Measurements from ENCODE around the gene NOA1. TPM values are rescaled to one million over a fixed set of nuclear protein-coding genes. Genes with fewer than 3 reads are reported as not detected.

Gene NOA1
- total RNA-seq, 1 donor from 2014 or later, result 13.0 TPM

DNA sequence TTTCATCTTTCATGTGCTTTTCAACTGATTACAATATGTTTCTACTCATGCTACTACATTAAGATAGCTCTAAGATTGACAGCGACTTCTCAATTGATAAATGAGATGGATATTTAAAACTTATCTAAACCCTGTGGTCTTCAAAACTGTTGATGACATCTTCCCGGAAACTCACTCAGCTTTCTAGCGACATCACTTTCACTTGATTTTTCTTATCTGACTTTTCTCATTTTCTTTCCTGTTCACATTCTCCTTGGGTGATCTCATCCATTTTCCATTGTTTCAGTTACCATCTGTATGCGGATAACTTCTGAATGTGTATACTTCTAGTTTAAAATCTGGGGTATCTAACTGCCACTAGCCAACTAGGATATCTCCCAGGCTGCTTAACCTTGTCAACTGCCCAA, 4.4 kb upstream of the NOA1 start:
- no peaks in the 10 kb centered on the region for H3K9me3 ChIP-seq (replicated peaks)
- TF ChIP-seq, protein P1, sequence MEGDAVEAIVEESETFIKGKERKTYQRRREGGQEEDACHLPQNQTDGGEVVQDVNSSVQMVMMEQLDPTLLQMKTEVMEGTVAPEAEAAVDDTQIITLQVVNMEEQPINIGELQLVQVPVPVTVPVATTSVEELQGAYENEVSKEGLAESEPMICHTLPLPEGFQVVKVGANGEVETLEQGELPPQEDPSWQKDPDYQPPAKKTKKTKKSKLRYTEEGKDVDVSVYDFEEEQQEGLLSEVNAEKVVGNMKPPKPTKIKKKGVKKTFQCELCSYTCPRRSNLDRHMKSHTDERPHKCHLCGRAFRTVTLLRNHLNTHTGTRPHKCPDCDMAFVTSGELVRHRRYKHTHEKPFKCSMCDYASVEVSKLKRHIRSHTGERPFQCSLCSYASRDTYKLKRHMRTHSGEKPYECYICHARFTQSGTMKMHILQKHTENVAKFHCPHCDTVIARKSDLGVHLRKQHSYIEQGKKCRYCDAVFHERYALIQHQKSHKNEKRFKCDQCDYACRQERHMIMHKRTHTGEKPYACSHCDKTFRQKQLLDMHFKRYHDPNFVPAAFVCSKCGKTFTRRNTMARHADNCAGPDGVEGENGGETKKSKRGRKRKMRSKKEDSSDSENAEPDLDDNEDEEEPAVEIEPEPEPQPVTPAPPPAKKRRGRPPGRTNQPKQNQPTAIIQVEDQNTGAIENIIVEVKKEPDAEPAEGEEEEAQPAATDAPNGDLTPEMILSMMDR (IDR thresholded peaks at IDR 0.05; ENCODE audit: borderline replicate concordance), result no peak
- H3K36me3 ChIP-seq, result peaks cover 19% of the 10 kb centered on the region
- no peak overlapping the region for H3K4me3 ChIP-seq
- no peaks in the 10 kb centered on the region for H3K27me3 ChIP-seq (ENCODE audit: low read depth)
- no peak overlapping the region for H3K27ac ChIP-seq (replicated peaks)
- no peak for DNase-seq
- intact Hi-C loops (cut with micrococcal nuclease), result no loop called here
- peaks cover 80% of the 10 kb centered on the region for H3K4me1 ChIP-seq

DNA sequence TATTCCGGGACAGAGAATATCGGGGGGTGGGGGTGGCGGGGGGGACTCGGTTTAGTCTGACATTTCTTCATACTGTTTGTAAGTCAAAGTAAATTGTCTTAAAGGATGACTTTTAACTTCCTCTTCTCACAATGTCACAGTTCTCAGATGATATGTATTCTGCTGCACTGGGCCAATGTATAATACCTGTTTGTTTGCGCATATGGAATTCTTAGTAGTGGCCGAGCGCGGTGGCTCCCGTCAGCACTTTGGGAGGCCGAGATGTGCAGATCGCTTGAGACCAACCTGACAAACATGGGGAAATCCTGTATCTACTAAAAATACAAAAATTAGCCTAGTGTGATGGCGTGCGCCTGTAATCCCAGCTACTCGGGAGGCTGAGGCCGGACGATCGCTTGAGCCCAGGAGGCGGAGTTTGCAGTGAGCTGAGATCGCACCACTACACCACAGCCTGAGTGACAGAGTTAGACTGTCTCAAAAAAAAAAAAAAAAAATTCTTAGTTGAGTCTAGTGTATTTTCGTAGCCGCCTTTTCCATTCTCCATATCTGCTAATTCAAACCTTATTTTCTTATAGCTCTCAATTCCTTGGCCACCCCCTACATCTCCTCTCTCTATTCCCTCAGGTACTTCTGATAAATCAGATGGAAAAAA, 2.1 kb upstream of the NOA1 start:
- intact Hi-C loops (cut with micrococcal nuclease), result no loop called here
- TF ChIP-seq, protein P1 (IDR thresholded peaks at IDR 0.05; ENCODE audit: borderline replicate concordance), result no peak
- H3K4me3 ChIP-seq, result peak overlapping the region; percentile 96
- H3K4me1 ChIP-seq, result peaks cover 91% of the 10 kb centered on the region
- no peaks in the 10 kb centered on the region for H3K9me3 ChIP-seq (replicated peaks)
- no peak for DNase-seq
- no peaks in the 10 kb centered on the region for H3K27me3 ChIP-seq (ENCODE audit: low read depth)
- no peaks in the 10 kb centered on the region for H3K36me3 ChIP-seq
- peak overlapping the region; percentile 93 for H3K27ac ChIP-seq (replicated peaks)

DNA sequence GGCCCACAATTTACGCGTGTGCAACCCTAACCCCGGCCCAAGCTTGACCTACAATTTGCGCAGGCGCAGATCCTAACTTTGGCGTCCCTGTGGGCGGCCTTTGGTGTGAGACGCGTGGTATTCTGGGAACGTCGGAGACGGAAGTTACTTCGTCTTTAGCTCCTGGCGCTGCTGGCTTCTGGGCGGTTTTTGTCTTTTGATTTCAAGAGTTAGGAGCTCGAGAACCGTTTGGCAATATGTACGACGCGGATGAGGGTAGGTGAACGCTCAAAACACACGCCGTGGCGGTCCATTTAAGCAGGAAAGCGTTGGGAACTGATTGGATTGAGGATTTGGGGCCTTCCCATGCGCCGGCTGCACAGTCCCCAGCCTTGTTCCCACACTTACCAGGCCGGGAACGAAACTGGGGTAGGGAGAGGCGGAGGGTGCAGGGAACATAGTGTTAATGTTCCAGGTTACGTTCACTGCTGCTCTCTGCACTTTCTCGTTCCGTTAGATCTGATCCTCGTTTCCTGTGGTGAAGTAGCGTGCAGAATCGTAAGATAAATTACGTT, 1.4 kb upstream of the NOA1 start, which contains the start of gene POLR2B:
TSS of gene POLR2B (plus strand) at position 147 of the 554 bp plus-strand sequence. CDS start at position 237, 90 bp downstream.
- H3K36me3 ChIP-seq, result peaks cover 6% of the 10 kb centered on the region
- H3K4me1 ChIP-seq, result peaks cover 85% of the 10 kb centered on the region
- peak within 1 kb of the TSS; percentile 96 for H3K4me3 ChIP-seq
- H3K9me3 ChIP-seq (replicated peaks), result peaks cover 1% of the 10 kb centered on the region
- intact Hi-C loops (cut with micrococcal nuclease), result no loop called here
- no peaks in the 10 kb centered on the region for H3K27me3 ChIP-seq (ENCODE audit: low read depth)
- peak; percentile 95 for DNase-seq
- TF ChIP-seq, protein P1 (IDR thresholded peaks at IDR 0.05; ENCODE audit: borderline replicate concordance), result no peak
- peak within 1 kb of the TSS; percentile 93 for H3K27ac ChIP-seq (replicated peaks)

DNA sequence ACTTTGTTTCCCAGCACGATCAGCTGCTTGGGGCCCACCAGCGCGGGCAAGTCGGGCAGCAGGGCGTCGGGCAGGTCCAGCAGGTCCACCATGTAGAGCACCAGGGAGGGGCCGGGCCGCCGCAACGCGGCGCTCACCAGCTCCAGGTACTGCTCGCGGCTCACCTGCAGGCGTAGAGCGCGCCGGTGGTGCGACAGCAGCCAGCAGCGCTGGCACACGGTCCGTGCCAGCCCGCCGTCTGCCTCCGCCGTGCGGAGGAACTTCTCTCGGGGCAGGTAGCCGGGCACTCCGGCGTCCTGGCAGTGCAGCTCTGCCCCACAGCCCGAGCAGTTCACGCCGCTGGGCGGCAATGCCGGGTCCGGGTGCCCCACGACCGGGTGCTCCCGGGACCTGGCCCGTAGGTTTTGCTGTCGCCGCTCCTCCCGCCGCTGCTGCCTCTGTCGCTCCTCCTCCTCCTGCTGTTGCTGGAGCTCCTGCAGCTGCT, 527 bp downstream of the NOA1 start:
- Histone ChIP-seq H3K4me3 (peak overlapping the region; percentile 96), H3K36me3 (peaks cover 25% of the 10 kb centered on the region), H3K4me1 (peaks cover 67% of the 10 kb centered on the region), H3K27me3 (ENCODE audit: low read depth) (no peaks in the 10 kb centered on the region), H3K27ac (replicated peaks) (peak overlapping the region; percentile 93), H3K9me3 (replicated peaks) (peaks cover 16% of the 10 kb centered on the region)
- TF ChIP-seq, protein P1 (IDR thresholded peaks at IDR 0.05; ENCODE audit: borderline replicate concordance), result no peak
- DNase-seq, result peak; percentile 29
- intact Hi-C loops (cut with micrococcal nuclease), result no loop called here

DNA sequence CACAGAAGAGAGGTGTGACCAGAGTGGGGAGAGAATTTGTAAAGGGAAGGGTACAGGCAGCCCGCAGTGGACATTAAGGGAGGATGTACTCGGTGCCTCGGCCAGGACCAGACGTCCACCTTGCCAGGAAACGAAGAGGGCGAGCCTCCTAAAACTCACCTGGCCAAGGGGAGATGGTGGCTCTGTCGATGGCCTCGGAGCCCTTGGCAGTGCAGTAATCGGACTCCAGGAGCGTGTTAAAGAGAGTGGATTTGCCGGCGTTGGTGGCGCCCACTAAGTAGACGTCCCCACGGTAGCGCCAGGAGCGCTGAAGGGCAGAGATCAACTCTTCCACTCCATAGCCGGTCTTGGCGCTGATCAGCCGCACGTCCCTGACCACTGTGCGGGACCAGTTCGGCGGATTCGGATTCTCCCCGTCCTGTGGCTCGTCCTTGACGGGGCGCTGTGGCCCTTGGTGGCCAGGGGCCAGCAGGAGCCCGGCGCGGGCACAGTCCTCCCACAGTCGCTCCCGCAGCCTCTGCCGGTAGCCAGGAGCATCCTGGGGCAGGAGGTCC, 1.0 kb downstream of the NOA1 start:
- peaks cover 16% of the 10 kb centered on the region for H3K9me3 ChIP-seq (replicated peaks)
- TF ChIP-seq, protein P1 (IDR thresholded peaks at IDR 0.05; ENCODE audit: borderline replicate concordance), result no peak
- H3K36me3 ChIP-seq, result peaks cover 30% of the 10 kb centered on the region
- DNase-seq, result no peak
- peak overlapping the region; percentile 96 for H3K4me3 ChIP-seq
- intact Hi-C loops (cut with micrococcal nuclease), result no loop called here
- peaks cover 61% of the 10 kb centered on the region for H3K4me1 ChIP-seq
- H3K27ac ChIP-seq (replicated peaks), result peak overlapping the region; percentile 93
- H3K27me3 ChIP-seq (ENCODE audit: low read depth), result no peaks in the 10 kb centered on the region

Data from left ventricle myocardium inferior (tissue), 1 donor.